HepG2 (cell line): ENCODE measurements around the gene GNAT3. TPM values are rescaled to one million over a fixed set of nuclear protein-coding genes. Genes with fewer than 3 reads are reported as not detected.

Experiments used
- ATAC-seq: fragments of 200-7000 bp; cut with Tn5 transposase; 3 replicates; pipeline ENCODE4 v1.9.1; 2020; ENCODE audit warnings: mild to moderate bottlenecking, moderate library complexity
- BruUV-seq: library from RNA; stranded (reverse); fragments of 400-500 nt; replicated peaks from 2 replicates; lab custom pipeline; 2021; lab: Mats Ljungman, UMichigan
- CTCF ChIA-PET: fragments of 300-600 bp; formaldehyde crosslinking; extraction: SDS; loops from one replicate; lab custom pipeline; 2021; ENCODE audit warnings: low total read pairs, inconsistent platforms, low intra/inter-chr PET ratio; lab: Yijun Ruan, JAX
- POLR2A ChIA-PET: fragments of 350-600 bp; sonication (Branson Sonifier 250); formaldehyde crosslinking; loops from one replicate; lab custom pipeline; 2020; ENCODE audit warnings: antibody characterized with exemption, inconsistent platforms; lab: Yijun Ruan, JAX
- DNase-seq: peaks from one replicate; pipeline ENCODE4 v3.0.0-alpha.2; 2015; ENCODE audit warnings: low spot score
- FAIRE-seq: peaks from 3 replicates; lab custom pipeline; 2011; peaks lifted over from hg19 to GRCh38; lab: Jason Lieb, UNC
- H2AFZ ChIP-seq: one replicate; pipeline ENCODE4 v1.6.1; 2011; ENCODE audit warnings: low read length, inconsistent platforms
- H3K27ac ChIP-seq: fragments of 300-600 bp; 3 replicates; pipeline ENCODE4 v1.8.0; 2011; ENCODE audit warnings: mixed run types, mild to moderate bottlenecking, mixed read lengths, low read length, inconsistent platforms; ENCODE audit not compliant: insufficient read depth; ENCODE audit errors: extremely low read length
- H3K27me3 ChIP-seq, 2 experiments: fragments of 200-600 bp in 1 of 2; 2 replicates in 1 of 2; 3 replicates in 1 of 2; pipeline versions ENCODE4 v1.6.0 to v1.8.0; 2011; ENCODE audit warnings: low read length in 2 of 2, mild to moderate bottlenecking in 2 of 2, moderate library complexity in 2 of 2, inconsistent platforms in 1 of 2; ENCODE audit not compliant: insufficient read depth in 2 of 2, control insufficient read depth in 1 of 2
- H3K36me3 ChIP-seq, 2 experiments: fragments of 200-600 bp in 1 of 2; replicated peaks in 1 of 2; 2 replicates in 1 of 2; 3 replicates in 1 of 2; pipeline versions ENCODE4 v1.5.1 to v1.8.0; 2011; ENCODE audit warnings: low read length in 2 of 2, inconsistent platforms in 1 of 2; ENCODE audit not compliant: insufficient read depth in 2 of 2, control insufficient read depth in 1 of 2
- H3K4me1 ChIP-seq: 2 replicates; pipeline ENCODE4 v1.5.1; 2012; ENCODE audit warnings: low read length, inconsistent platforms; ENCODE audit not compliant: insufficient read depth
- H3K4me2 ChIP-seq: 2 replicates; pipeline ENCODE4 v1.6.0; 2011; ENCODE audit warnings: low read depth, low read length, inconsistent platforms
- H3K4me3 ChIP-seq, 3 experiments: fragments of 200-600 bp in 1 of 3; sonication (generic), shearing (Covaris generic) in 1 of 3; replicated peaks in 1 of 3; 2 replicates each; pipeline ENCODE4 v1.5.1; 2011 to 2016; ENCODE audit warnings: low read length in 3 of 3, inconsistent platforms in 2 of 3, low read depth in 2 of 3, mild to moderate bottlenecking in 2 of 3, control low read depth in 1 of 3, mixed read lengths in 1 of 3; ENCODE audit not compliant: insufficient read depth in 1 of 3
- H3K79me2 ChIP-seq: one replicate; pipeline ENCODE4 v1.6.1; 2011; ENCODE audit warnings: low read length, inconsistent platforms; ENCODE audit not compliant: insufficient read depth
- H3K9ac ChIP-seq: 2 replicates; pipeline ENCODE4 v1.6.0; 2011; ENCODE audit warnings: mild to moderate bottlenecking, low read depth, low read length, inconsistent platforms; ENCODE audit not compliant: insufficient read depth
- H3K9me3 ChIP-seq: 2 replicates; pipeline ENCODE4 v1.5.1; 2012; ENCODE audit warnings: mild to moderate bottlenecking, low read length
- H4K20me1 ChIP-seq: 2 replicates; pipeline ENCODE4 v1.6.0; 2011; ENCODE audit warnings: inconsistent platforms, mild to moderate bottlenecking, low read length, moderate library complexity; ENCODE audit not compliant: insufficient read depth
- ATF5 ChIP-seq: sonication (generic); formaldehyde crosslinking; IDR thresholded peaks from 2 replicates; pipeline ENCODE4 v1.4.0; 2020; ENCODE audit warnings: mild to moderate bottlenecking, low read depth, missing genetic modification reagents
- BCL3 ChIP-seq: sonication (generic); formaldehyde crosslinking; IDR thresholded peaks from 2 replicates; pipeline ENCODE4 v1.5.1; 2020; ENCODE audit warnings: mild to moderate bottlenecking, missing genetic modification reagents, moderate library complexity
- CENPBD1 ChIP-seq: sonication (generic); formaldehyde crosslinking; IDR thresholded peaks from 2 replicates; pipeline ENCODE4 v1.8.0; 2022; ENCODE audit warnings: missing genetic modification reagents, low read depth, mild to moderate bottlenecking, borderline replicate concordance
- CHCHD3 ChIP-seq: sonication (generic); formaldehyde crosslinking; IDR thresholded peaks from 2 replicates; pipeline ENCODE4 v1.8.0; 2022; ENCODE audit warnings: mild to moderate bottlenecking, missing genetic modification reagents, moderate library complexity
- CSRNP2 ChIP-seq: sonication (generic); formaldehyde crosslinking; conservative IDR thresholded peaks from 2 replicates; pipeline ENCODE4 v1.8.0; 2022; ENCODE audit warnings: low read depth, missing genetic modification reagents
- FOXM1 ChIP-seq: sonication (generic); formaldehyde crosslinking; IDR thresholded peaks from 2 replicates; pipeline ENCODE4 v1.5.0; 2020; ENCODE audit warnings: missing genetic modification reagents
- GATA4 ChIP-seq: sonication (generic); IDR thresholded peaks from 2 replicates; pipeline ENCODE4 v1.6.1; 2016; ENCODE audit warnings: antibody characterized with exemption, low read depth, borderline replicate concordance
- HOXA7 ChIP-seq: sonication (generic); formaldehyde crosslinking; IDR thresholded peaks from 2 replicates; pipeline ENCODE4 v1.8.1; 2022; ENCODE audit warnings: mild to moderate bottlenecking, missing genetic modification reagents, moderate library complexity
- MED8 ChIP-seq: sonication (generic); formaldehyde crosslinking; IDR thresholded peaks from 2 replicates; pipeline ENCODE4 v1.8.1; 2023; ENCODE audit warnings: mild to moderate bottlenecking, missing genetic modification reagents; ENCODE audit not compliant: insufficient replicate concordance
- MTERF4 ChIP-seq: sonication (generic); formaldehyde crosslinking; IDR thresholded peaks from 2 replicates; pipeline ENCODE4 v1.8.0; 2023; ENCODE audit warnings: mild to moderate bottlenecking, missing genetic modification reagents
- RCOR2 ChIP-seq: IDR thresholded peaks from 2 replicates; pipeline ENCODE4 v1.6.1; 2016; ENCODE audit warnings: missing biosample characterization, missing genetic modification reagents
- RNF219 ChIP-seq: sonication (generic); formaldehyde crosslinking; IDR thresholded peaks from 2 replicates; pipeline ENCODE4 v1.5.0; 2020; ENCODE audit warnings: mild to moderate bottlenecking, missing genetic modification reagents
- SIN3A ChIP-seq: IDR thresholded peaks from 2 replicates; pipeline ENCODE4 v1.6.1; 2011; ENCODE audit warnings: low read depth, mild to moderate bottlenecking, control low read depth, low read length, borderline replicate concordance
- STAG1 ChIP-seq: sonication (generic); formaldehyde crosslinking; IDR thresholded peaks from 2 replicates; pipeline ENCODE4 v1.4.0; 2020; ENCODE audit warnings: missing genetic modification reagents
- ZNF446 ChIP-seq: sonication (generic); formaldehyde crosslinking; IDR thresholded peaks from 2 replicates; pipeline ENCODE4 v1.5.0; 2020; ENCODE audit warnings: mild to moderate bottlenecking, missing genetic modification reagents
- ZNF614 ChIP-seq: IDR thresholded peaks from 2 replicates; pipeline ENCODE4 v1.6.1; 2018; ENCODE audit warnings: missing biosample characterization, missing genetic modification reagents, inconsistent platforms, borderline replicate concordance
- ZNF781 ChIP-seq: sonication (generic); formaldehyde crosslinking; IDR thresholded peaks from 2 replicates; pipeline ENCODE4 v1.5.1; 2020; ENCODE audit warnings: borderline replicate concordance, mild to moderate bottlenecking, missing genetic modification reagents; ENCODE audit errors: not compliant biosample characterization
- WGBS: methylation state at CpG from one replicate; pipeline ENCODE4 v1.1.6; 2017; ENCODE audit warnings: low lambda C conversion rate; 5-methylcytosine and 5-hydroxymethylcytosine counted together
- in situ Hi-C: cut with HindIII; loops from 2 replicates; pipeline ENCODE4 v1.10.0; 2017; ENCODE audit warnings: low pct_unique_long_range_greater_than_20kb; ENCODE audit not compliant: extremely low pct_ligation_motif_present
- intact Hi-C: fragments of 100-400 bp; cut with micrococcal nuclease; formaldehyde crosslinking; loops from one replicate; pipeline ENCODE4 v1.10.0; 2022; ENCODE audit not compliant: unreplicated experiment
- polyA plus RNA-seq, 8 experiments: library from polyadenylated mRNA; depleted of rRNA in 3 of 8; stranded (reverse) in 7 of 8; unstranded in 1 of 8; fragments of >200 nt; fragmentation: Illumina TruSeq in 4 of 8; extraction: Trizol in 4 of 8; gene quantifications; 2 replicates each; pipeline versions ENCODE4 v1.2.1 to v1.2.3, GENCODE V29; 2011 to 2016; ENCODE audit warnings: low read depth in 4 of 8, missing spikeins in 1 of 8, mixed read lengths in 1 of 8; ENCODE audit not compliant: insufficient read depth in 1 of 8
- total RNA-seq, 5 experiments: library from RNA; depleted of rRNA; stranded (reverse); fragments of >200 nt; fragmentation: Illumina TruSeq; extraction: Trizol; gene quantifications; 2 replicates each; pipeline ENCODE4 v1.2.3, GENCODE V29; 2016; ENCODE audit warnings: low read depth in 1 of 5

The GNAT3 gene
- total and polyA plus RNA-seq, 2 of the 13 experiments (the other 11 are each of a cell fraction or from before 2014, with no cell fraction given), result not detected

- TF ChIP-seq BCL3 (no peak), MTERF4 (CRISPR knock-in tag) (no peak), ZNF446 (CRISPR knock-in tag) (no peak), SIN3A (no peak), ZNF781 (CRISPR knock-in tag) (no peak), CENPBD1 (CRISPR knock-in tag) (no peak)
Measured at GRCh38 chr7:80444811-80445210, 67.1 kb downstream of the GNAT3 start (continued).

- intact Hi-C loops (no loop called here), in situ Hi-C loops (loop anchor here (25.0 kb wide), 1 partner anchor 1019 kb away; no protein-coding TSS in a partner anchor)
- Histone ChIP-seq H3K9ac (no peak overlapping the region), H2AFZ (no peak overlapping the region), H3K79me2 (no peaks in the 10 kb centered on the region), H3K27ac (no peak overlapping the region), H3K9me3 (no peaks in the 10 kb centered on the region), H3K4me2 (no peak overlapping the region), H4K20me1 (no peaks in the 10 kb centered on the region), H3K36me3 (no peaks in the 10 kb centered on the region), H3K4me1 (no peaks in the 10 kb centered on the region), H3K4me3 (no peak overlapping the region), H3K27me3 (no peaks in the 10 kb centered on the region)
- WGBS, result 2% methylated on average over 3 of the region's 3 CpGs
- ChIA-PET POLR2A (no interaction called here), CTCF (no interaction called here)
- ATAC-seq (no peak), DNase-seq (no peak), FAIRE-seq (no peak)
- no TSS peak for BruUV-seq
- TF ChIP-seq CHCHD3 (CRISPR knock-in tag), result no peak
- no peak for TF ChIP-seq GATA4
- no peak for TF ChIP-seq RNF219 (CRISPR knock-in tag)
- TF ChIP-seq ZNF614 (CRISPR knock-in tag), result no peak
- no peak for TF ChIP-seq HOXA7 (CRISPR knock-in tag)
- TF ChIP-seq FOXM1 (CRISPR knock-in tag), result no peak
- no peak for TF ChIP-seq MED8 (CRISPR knock-in tag)
- no peak for TF ChIP-seq RCOR2 (CRISPR knock-in tag)
- no peak for TF ChIP-seq STAG1 (CRISPR knock-in tag)
- no peak for TF ChIP-seq CSRNP2 (CRISPR knock-in tag)
- no peak for TF ChIP-seq ATF5 (CRISPR knock-in tag)
Measured at GRCh38 chr7:80443325-80443724, 68.5 kb downstream of the GNAT3 start.
